Measurements from ENCODE around the gene SLC4A1AP.

Gene SLC4A1AP

GRCh38 chr2:27737676-27738348, 74.1 kb downstream of the SLC4A1AP start:
- TF ChIP-seq CTCF (IDR thresholded peaks at IDR 0.05; ENCODE audit: insufficient read depth, low read length, poor library complexity, severe bottlenecking) (no peak), EZH2phosphoT487 (conservative IDR thresholded peaks at IDR 0.05; ENCODE audit: low read length) (no peak)
- H2AFZ ChIP-seq (ENCODE audit: low read depth, low read length, severe bottlenecking), result no peak overlapping the region
- no peaks in the 10 kb centered on the region for H3K9me2 ChIP-seq (replicated peaks; ENCODE audit: insufficient read depth, low read length)
- no peaks in the 10 kb centered on the region for H3K36me3 ChIP-seq (ENCODE audit: low read length)
- H3K4me3 ChIP-seq (ENCODE audit: insufficient read depth, low read length, poor library complexity, severe bottlenecking), result no peak overlapping the region
- H3K4me2 ChIP-seq (ENCODE audit: low read depth, low read length, poor library complexity, severe bottlenecking), result no peak overlapping the region
- H4K20me1 ChIP-seq (ENCODE audit: low read depth, low read length), result no peaks in the 10 kb centered on the region
- H3K27me3 ChIP-seq (ENCODE audit: low read length), result no peaks in the 10 kb centered on the region
- H3K27ac ChIP-seq (ENCODE audit: low read depth, low read length), result no peak overlapping the region
- H3K79me2 ChIP-seq (ENCODE audit: insufficient read depth, low read length), result no peaks in the 10 kb centered on the region
- H3K9me3 ChIP-seq (ENCODE audit: insufficient read depth, low read length), result no peaks in the 10 kb centered on the region
- H3K9ac ChIP-seq (ENCODE audit: low read length), result no peak overlapping the region
- H3F3A ChIP-seq (ENCODE audit: insufficient read depth), result no peaks in the 10 kb centered on the region

GRCh38 chr2:27738349-27739057, 74.8 kb downstream of the SLC4A1AP start:
- TF ChIP-seq EZH2phosphoT487 (conservative IDR thresholded peaks at IDR 0.05; ENCODE audit: low read length), result no peak
- TF ChIP-seq CTCF (IDR thresholded peaks at IDR 0.05; ENCODE audit: insufficient read depth, low read length, poor library complexity, severe bottlenecking), result no peak
- no peak overlapping the region for H2AFZ ChIP-seq (ENCODE audit: low read depth, low read length, severe bottlenecking)
- no peak overlapping the region for H3K4me2 ChIP-seq (ENCODE audit: low read depth, low read length, poor library complexity, severe bottlenecking)
- no peaks in the 10 kb centered on the region for H3K79me2 ChIP-seq (ENCODE audit: insufficient read depth, low read length)
- H3K4me3 ChIP-seq (ENCODE audit: insufficient read depth, low read length, poor library complexity, severe bottlenecking), result no peak overlapping the region
- H4K20me1 ChIP-seq (ENCODE audit: low read depth, low read length), result no peaks in the 10 kb centered on the region
- H3K9me3 ChIP-seq (ENCODE audit: insufficient read depth, low read length), result no peaks in the 10 kb centered on the region
- no peak overlapping the region for H3K27ac ChIP-seq (ENCODE audit: low read depth, low read length)
- H3K9me2 ChIP-seq (replicated peaks; ENCODE audit: insufficient read depth, low read length), result no peaks in the 10 kb centered on the region
- no peaks in the 10 kb centered on the region for H3F3A ChIP-seq (ENCODE audit: insufficient read depth)
- H3K27me3 ChIP-seq (ENCODE audit: low read length), result no peaks in the 10 kb centered on the region
- no peaks in the 10 kb centered on the region for H3K36me3 ChIP-seq (ENCODE audit: low read length)
- no peak overlapping the region for H3K9ac ChIP-seq (ENCODE audit: low read length)

- H3K4me2 ChIP-seq (ENCODE audit: low read depth, low read length, poor library complexity, severe bottlenecking), result no peak overlapping the region
- no peaks in the 10 kb centered on the region for H3K36me3 ChIP-seq (ENCODE audit: low read length)
- no peaks in the 10 kb centered on the region for H3F3A ChIP-seq (ENCODE audit: insufficient read depth)
- no peaks in the 10 kb centered on the region for H3K9me3 ChIP-seq (ENCODE audit: insufficient read depth, low read length)
- no peak overlapping the region for H3K27ac ChIP-seq (ENCODE audit: low read depth, low read length)
- H3K4me3 ChIP-seq (ENCODE audit: insufficient read depth, low read length, poor library complexity, severe bottlenecking), result no peak overlapping the region
- no peaks in the 10 kb centered on the region for H3K9me2 ChIP-seq (replicated peaks; ENCODE audit: insufficient read depth, low read length)
- no peak overlapping the region for H2AFZ ChIP-seq (ENCODE audit: low read depth, low read length, severe bottlenecking)
- no peaks in the 10 kb centered on the region for H4K20me1 ChIP-seq (ENCODE audit: low read depth, low read length)
- H3K79me2 ChIP-seq (ENCODE audit: insufficient read depth, low read length), result no peaks in the 10 kb centered on the region
- H3K9ac ChIP-seq (ENCODE audit: low read length), result no peak overlapping the region
- no peaks in the 10 kb centered on the region for H3K27me3 ChIP-seq (ENCODE audit: low read length)
- no peak for TF ChIP-seq EZH2phosphoT487 (conservative IDR thresholded peaks at IDR 0.05; ENCODE audit: low read length)
- TF ChIP-seq CTCF (IDR thresholded peaks at IDR 0.05; ENCODE audit: insufficient read depth, low read length, poor library complexity, severe bottlenecking), result no peak
Observed at GRCh38 chr2:27739058-27739373, 75.3 kb downstream of the SLC4A1AP start.
